Upper lobe of left lung (tissue), 6 donors: Measurements from ENCODE around the gene RITA1. TPM values are rescaled to one million over a fixed set of nuclear protein-coding genes. Genes with fewer than 3 reads are reported as not detected.

Experiments
- ATAC-seq, 2 donors: fragments of 200-7000 bp; cut with Tn5 transposase; one replicate each; pipeline ENCODE4 v1.9.1; 2022; ENCODE audit warnings: mild to moderate bottlenecking in 2 of 2, moderate library complexity in 2 of 2; ENCODE audit not compliant: low FRiP score in 2 of 2
- DNase-seq, 2 donors: peaks; one replicate each; pipeline ENCODE4 v3.0.0-alpha.2; 2019 to 2020
- H3K27ac ChIP-seq, 4 donors: fragments of 200-600 bp; sonication (generic); one replicate each; pipeline ENCODE4 v1.5.1; 2016 to 2019
- H3K27me3 ChIP-seq, 4 donors: fragments of 200-600 bp; sonication (generic); one replicate each; pipeline ENCODE4 v1.5.1; 2017 to 2019
- H3K36me3 ChIP-seq, 4 donors: fragments of 200-600 bp; sonication (generic); one replicate each; pipeline ENCODE4 v1.5.1; 2016 to 2019
- H3K4me1 ChIP-seq, 4 donors: fragments of 200-600 bp; sonication (generic); one replicate each; pipeline ENCODE4 v1.5.1; 2018 to 2019
- H3K4me3 ChIP-seq, 4 donors: fragments of 200-600 bp; sonication (generic); one replicate each; pipeline ENCODE4 v1.5.1; 2017 to 2019; ENCODE audit warnings: mild to moderate bottlenecking in 2 of 4, moderate library complexity in 1 of 4
- H3K9me3 ChIP-seq, 4 donors: fragments of 200-600 bp; sonication (generic); one replicate each; pipeline ENCODE4 v1.5.1; 2018 to 2019
- EP300 ChIP-seq, 4 donors: sonication (generic); formaldehyde crosslinking; IDR thresholded peaks; one replicate each; pipeline ENCODE4 v1.5.1; 2017; ENCODE audit warnings: antibody characterized with exemption in 4 of 4, control low read depth in 2 of 4
- POLR2A ChIP-seq, 4 donors: fragments of 450-650 bp; IDR thresholded peaks; one replicate each; pipeline ENCODE4 v1.5.1; 2016 to 2017; ENCODE audit warnings: antibody characterized with exemption in 4 of 4, mild to moderate bottlenecking in 2 of 4
- POLR2AphosphoS5 ChIP-seq, 2 donors: sonication (generic); formaldehyde crosslinking; IDR thresholded peaks; one replicate each; pipeline ENCODE4 v1.5.1; 2017; ENCODE audit warnings: antibody characterized with exemption in 2 of 2
- WGBS, 2 donors: methylation state at CpG; one replicate each; pipeline ENCODE4 v1.1.5; 2017 to 2018; 5-methylcytosine and 5-hydroxymethylcytosine counted together
- total RNA-seq, 6 donors: library from RNA; depleted of rRNA in 4 of 6; stranded (reverse); fragments of >200 nt in 4 of 6; gene quantifications; one replicate each; pipeline versions ENCODE4 v1.1.0 to v1.2.1, GENCODE V29; 2016 to 2021
- TF ChIP-seq, protein P1 (sequence below), 6 experiments: fragments of 450-650 bp in 4 of 6; fragments of 200-600 bp in 2 of 6; sonication (generic) in 2 of 6; IDR thresholded peaks; one replicate each; pipeline ENCODE4 v1.5.1; 2016 to 2019; ENCODE audit warnings: antibody characterized with exemption in 6 of 6
- donor health status: DM: no; HTN: no; CAD: no; lungs with moderate emphysema.
- donor health status: DM: no; HTN: yes; CAD: no; lungs with severe emphysema.

Gene RITA1
- total RNA-seq, 6 donors from 2014 or later = 11.5 to 25.2 (median 17.6) TPM

DNA sequence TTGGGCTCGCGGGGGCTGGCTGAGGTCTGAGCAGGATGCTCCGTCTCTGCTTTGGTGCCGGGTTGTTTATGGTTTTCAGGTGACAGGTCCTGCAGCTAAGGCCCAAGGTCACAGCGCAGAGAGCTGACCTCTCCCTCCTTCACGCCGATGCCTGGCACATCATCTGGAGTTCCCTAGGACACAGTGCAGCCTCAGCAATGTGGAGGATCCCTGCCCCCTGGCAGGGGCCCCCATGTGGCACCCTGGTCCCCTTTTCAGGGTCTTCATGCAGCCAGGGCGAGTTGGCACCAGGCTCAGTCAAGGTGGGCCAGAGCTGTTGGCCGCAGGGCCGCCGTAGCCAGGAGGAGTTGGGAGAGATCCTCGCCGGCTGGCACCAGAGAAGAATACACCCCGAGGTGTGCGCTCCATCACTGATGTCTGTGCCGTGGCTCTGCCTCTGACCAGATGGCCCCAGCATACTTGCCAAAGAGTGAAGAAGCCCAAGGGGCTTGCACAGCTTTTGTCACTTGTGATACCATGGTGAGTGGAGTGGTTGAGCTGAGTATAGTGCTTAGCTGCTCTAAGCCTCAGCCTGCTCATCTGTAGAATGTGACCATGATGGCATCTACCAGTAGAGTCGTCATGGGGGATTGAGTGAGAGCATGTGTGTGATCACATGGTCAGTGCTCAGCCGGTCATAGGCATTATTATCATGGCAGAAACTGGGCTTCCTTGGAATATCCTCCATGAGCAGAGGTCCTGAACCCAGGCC is 46.7 kb downstream of the RITA1 start:
- Histone ChIP-seq H3K36me3 (peaks cover 0 to 55% (median 40%) of the 10 kb centered on the region in 4 donors), H3K27me3 (no peaks in the 10 kb centered on the region), H3K4me1 (peaks cover 32 to 58% (median 48%) of the 10 kb centered on the region in 4 donors), H3K9me3 (no peaks in the 10 kb centered on the region), H3K27ac (peak overlapping the region; percentile 22 to 68 (median 38)), H3K4me3 (no peak overlapping the region)
- ATAC-seq = no peak
- 87 to 93% methylated on average over 8 to 14 of the region's 18 CpGs for WGBS, 2 donors
- DNase-seq = peak in 1 of 2 donors; percentile 75
- TF ChIP-seq EP300 (IDR thresholded peaks at IDR 0.05) (no peak), POLR2AphosphoS5 (IDR thresholded peaks at IDR 0.05) (no peak), POLR2A (IDR thresholded peaks at IDR 0.05) (no peak)
- TF ChIP-seq, protein P1, sequence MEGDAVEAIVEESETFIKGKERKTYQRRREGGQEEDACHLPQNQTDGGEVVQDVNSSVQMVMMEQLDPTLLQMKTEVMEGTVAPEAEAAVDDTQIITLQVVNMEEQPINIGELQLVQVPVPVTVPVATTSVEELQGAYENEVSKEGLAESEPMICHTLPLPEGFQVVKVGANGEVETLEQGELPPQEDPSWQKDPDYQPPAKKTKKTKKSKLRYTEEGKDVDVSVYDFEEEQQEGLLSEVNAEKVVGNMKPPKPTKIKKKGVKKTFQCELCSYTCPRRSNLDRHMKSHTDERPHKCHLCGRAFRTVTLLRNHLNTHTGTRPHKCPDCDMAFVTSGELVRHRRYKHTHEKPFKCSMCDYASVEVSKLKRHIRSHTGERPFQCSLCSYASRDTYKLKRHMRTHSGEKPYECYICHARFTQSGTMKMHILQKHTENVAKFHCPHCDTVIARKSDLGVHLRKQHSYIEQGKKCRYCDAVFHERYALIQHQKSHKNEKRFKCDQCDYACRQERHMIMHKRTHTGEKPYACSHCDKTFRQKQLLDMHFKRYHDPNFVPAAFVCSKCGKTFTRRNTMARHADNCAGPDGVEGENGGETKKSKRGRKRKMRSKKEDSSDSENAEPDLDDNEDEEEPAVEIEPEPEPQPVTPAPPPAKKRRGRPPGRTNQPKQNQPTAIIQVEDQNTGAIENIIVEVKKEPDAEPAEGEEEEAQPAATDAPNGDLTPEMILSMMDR (IDR thresholded peaks at IDR 0.05) = no peak

DNA sequence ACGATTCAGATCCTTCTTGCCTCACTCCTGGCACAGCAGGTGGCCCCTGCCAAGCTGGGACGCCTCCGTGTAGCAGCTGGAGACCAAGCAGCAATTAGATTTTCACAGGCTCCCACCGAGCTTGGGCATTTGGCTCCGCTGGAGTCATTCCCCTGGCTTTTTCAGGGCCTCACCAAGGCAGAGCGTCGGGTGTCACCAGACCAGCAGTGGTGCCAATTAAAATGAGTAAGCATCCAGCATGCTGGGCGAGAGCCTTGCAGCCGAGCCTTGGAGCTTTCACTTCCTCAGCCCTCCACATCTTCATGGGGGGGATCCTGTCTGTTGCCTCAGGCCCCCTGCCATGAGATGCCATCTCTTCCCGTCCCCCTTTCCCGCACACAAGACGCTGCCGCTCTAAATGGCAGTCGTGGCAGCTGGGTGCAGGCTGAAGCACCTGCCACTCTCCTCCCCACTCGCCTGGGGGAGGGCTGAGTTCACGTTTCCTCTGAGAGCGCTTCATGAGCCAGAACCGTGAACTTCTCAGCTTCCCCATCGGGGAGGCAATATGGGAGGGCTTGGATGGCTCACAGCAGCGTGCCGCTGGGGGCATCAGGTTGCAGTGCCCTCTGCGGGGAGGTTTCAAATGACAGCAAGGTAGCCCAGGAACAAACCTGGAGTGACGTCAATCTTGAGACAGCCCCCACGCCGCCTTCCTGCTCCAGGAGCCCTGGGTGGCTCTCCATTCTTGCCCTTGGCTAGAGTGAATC is 47.5 kb downstream of the RITA1 start:
- DNase-seq = peak in 1 of 2 donors; percentile 68
- Histone ChIP-seq H3K4me1 (peaks cover 34 to 58% (median 48%) of the 10 kb centered on the region in 4 donors), H3K9me3 (no peaks in the 10 kb centered on the region), H3K27ac (peak overlapping the region; percentile 22 to 68 (median 38)), H3K4me3 (peak overlapping the region in 1 of 4 donors; percentile 11), H3K27me3 (no peaks in the 10 kb centered on the region), H3K36me3 (peaks cover 0 to 47% (median 37%) of the 10 kb centered on the region in 4 donors)
- TF ChIP-seq POLR2AphosphoS5 (IDR thresholded peaks at IDR 0.05) (no peak), POLR2A (IDR thresholded peaks at IDR 0.05) (no peak), EP300 (IDR thresholded peaks at IDR 0.05) (no peak)
- TF ChIP-seq, protein P1 (IDR thresholded peaks at IDR 0.05) = peak in 2 of 6 experiments; percentile 6 to 17
- peak; percentile 69 to 74 for ATAC-seq
- 60 to 71% methylated on average over 9 to 25 of the region's 25 CpGs for WGBS, 2 donors

DNA sequence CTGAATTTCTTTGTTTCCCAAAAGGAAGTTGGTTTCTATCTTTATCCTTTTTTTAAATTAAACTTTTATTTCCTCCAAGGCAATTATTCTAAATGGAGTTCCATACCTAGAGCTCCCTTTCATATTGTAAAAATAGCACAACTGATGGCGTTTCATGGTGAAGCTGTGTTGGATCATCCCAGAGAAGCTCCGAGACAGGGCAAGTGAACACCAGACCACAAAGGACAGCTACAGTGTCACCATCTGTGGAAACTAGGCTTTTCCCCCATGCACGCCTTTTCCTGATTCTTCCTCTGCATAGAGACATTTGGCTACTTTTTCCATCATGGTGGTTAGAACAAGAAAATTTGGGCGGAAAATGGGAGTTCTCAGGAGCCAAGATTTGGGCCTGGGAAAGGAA is 48.4 kb downstream of the RITA1 start:
- H3K4me1 ChIP-seq = peaks cover 39 to 58% (median 50%) of the 10 kb centered on the region in 4 donors
- WGBS, 2 donors = 85 to 93% methylated on average over 4 of the region's 4 CpGs
- H3K27me3 ChIP-seq = no peaks in the 10 kb centered on the region
- no peak overlapping the region for H3K4me3 ChIP-seq
- ATAC-seq (no peak), DNase-seq (no peak)
- peak overlapping the region in 1 of 4 donors; percentile 35 for H3K27ac ChIP-seq
- TF ChIP-seq POLR2A (IDR thresholded peaks at IDR 0.05) (no peak), EP300 (IDR thresholded peaks at IDR 0.05) (no peak), POLR2AphosphoS5 (IDR thresholded peaks at IDR 0.05) (no peak)
- TF ChIP-seq, protein P1 (IDR thresholded peaks at IDR 0.05) = no peak
- H3K36me3 ChIP-seq = peaks cover 0 to 43% (median 36%) of the 10 kb centered on the region in 4 donors
- H3K9me3 ChIP-seq = no peaks in the 10 kb centered on the region

DNA sequence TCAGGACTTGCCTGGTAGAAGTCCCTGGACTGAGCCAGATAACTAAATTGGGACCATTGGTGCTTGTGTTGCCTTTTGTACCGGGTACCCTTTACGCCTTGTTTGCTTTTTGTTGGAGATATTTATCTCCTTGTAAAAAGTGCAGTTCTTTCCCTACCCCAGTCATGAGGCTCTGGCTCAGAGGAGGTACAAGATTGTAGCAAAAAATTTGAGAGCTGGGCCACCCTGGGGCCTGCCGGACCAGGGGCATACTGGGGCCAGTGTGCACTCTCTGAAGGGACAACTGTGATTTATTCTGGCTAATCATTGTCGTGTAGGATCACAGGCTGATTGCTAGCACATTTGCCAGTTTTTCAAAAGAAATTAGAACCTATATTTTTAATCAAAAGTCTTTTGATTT is 49.0 kb downstream of the RITA1 start:
- peaks cover 0 to 44% (median 36%) of the 10 kb centered on the region in 4 donors for H3K36me3 ChIP-seq
- no peaks in the 10 kb centered on the region for H3K27me3 ChIP-seq
- ATAC-seq = no peak
- no peak overlapping the region for H3K27ac ChIP-seq
- no peak for DNase-seq
- no peak for TF ChIP-seq POLR2AphosphoS5 (IDR thresholded peaks at IDR 0.05)
- no peak for TF ChIP-seq EP300 (IDR thresholded peaks at IDR 0.05)
- TF ChIP-seq, protein P1 (IDR thresholded peaks at IDR 0.05) = no peak
- TF ChIP-seq POLR2A (IDR thresholded peaks at IDR 0.05) = no peak
- peaks cover 39 to 58% (median 50%) of the 10 kb centered on the region in 4 donors for H3K4me1 ChIP-seq
- 87 to 91% methylated on average over 4 of the region's 4 CpGs for WGBS, 2 donors
- no peaks in the 10 kb centered on the region for H3K9me3 ChIP-seq
- H3K4me3 ChIP-seq = no peak overlapping the region
